GM19397 (cell line): ENCODE results near the gene GATA6.

Experiments used
- ATAC-seq: cut with Tn5 transposase; IDR thresholded peaks from one replicate; pipeline ENCODE4 v1.9.1; 2021; ENCODE audit warnings: mild to moderate bottlenecking, moderate library complexity; ENCODE audit not compliant: unreplicated experiment

GATA6 gene

DNA sequence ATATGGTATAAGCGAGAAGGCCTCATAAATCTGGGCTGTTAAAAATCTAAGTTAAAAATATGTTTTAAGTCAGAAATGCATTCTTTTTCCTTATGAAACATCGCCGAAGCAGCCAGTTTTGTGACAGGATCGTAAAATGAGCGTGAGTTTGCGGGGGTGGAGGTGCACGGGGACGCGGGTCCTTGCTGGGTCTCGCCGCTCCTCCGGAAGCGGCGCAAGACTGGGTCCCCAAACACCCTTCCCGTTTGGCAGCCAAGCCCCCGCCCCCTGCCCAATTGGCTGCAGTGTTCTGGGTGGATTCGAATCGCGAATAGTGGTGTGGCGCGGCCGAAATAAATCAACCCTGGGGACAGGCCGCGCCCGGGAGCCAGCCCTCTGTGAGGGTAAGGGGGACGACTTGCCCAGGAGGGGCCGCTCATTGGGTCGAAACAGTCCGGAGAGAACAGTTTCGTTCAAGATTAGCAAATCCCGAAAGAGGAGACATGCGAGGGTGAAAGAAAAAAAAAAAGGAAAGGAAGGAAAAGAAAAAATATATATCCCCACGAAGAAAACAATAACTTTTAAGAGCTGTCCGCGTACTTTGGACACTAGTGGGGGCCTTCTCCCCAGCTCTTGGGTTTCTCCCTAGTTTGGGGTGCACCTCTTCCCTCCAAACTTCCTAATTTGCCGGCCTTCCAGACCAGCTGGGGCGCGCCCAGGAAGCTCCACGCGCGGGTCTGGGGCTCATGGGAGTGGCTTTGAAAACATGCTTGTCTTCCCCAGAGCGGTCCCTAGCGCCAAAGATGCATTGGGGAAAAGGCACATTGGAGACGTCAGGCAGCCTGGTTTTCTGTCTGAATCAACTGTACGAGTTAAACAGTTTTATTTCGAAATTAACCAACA is 3.1 kb upstream of the GATA6 start:
- ATAC-seq, result no peak

DNA sequence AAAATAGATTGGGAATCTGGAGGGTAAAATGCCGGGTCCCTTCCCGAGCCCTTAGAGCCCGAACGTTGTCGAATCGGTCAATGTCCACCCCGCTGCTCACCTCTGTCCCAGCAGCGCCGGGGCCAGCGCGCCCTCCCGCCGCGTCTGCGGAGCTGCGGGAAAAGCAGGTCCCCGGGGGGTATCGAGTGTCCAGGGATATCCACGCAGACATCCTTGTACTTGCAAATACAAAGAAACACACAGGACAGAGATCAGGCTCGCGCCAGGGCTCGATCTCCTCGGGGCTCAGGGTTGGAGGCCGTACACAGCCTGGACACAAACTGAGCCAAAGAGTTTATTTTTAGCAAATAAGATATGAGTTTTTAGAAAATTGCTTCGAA is 2.3 kb upstream of the GATA6 start:
- ATAC-seq, result no peak

DNA sequence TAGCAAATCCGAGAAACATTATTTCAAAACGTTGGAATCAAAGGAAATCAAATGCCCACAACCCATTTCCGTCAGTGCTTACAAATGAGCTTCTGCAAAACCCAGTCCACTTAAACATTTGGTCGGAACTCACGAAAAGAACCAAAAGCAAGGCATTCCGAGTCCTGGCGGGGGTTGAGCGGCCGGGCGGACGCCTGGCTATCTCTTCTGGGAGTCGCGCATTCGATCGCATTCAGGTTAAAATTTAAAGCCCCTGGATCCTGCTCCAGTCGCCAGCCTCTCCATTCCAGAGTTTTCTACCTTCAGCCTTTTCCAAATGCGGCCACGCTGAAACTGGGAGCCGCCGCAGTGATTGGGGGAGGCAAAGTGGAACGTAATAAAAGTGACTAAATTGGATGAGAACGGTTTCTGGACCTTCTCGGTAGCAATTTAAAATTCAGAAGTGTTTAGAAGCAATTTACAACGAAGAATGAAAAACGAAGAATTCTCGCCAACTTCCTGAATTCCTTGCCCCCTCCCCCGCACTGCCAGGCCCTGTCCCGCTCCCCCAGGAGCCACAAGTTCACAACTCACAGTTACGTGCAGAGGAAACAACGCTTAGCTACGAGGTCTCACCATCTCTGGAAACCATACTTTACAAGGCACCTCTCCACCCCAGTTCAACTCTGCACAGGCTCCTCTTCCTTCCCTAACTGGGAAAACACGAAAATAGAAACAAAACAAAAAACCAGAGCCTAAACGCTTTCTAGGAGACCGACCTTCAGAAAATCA is 1.7 kb upstream of the GATA6 start:
- ATAC-seq, result no peak

DNA sequence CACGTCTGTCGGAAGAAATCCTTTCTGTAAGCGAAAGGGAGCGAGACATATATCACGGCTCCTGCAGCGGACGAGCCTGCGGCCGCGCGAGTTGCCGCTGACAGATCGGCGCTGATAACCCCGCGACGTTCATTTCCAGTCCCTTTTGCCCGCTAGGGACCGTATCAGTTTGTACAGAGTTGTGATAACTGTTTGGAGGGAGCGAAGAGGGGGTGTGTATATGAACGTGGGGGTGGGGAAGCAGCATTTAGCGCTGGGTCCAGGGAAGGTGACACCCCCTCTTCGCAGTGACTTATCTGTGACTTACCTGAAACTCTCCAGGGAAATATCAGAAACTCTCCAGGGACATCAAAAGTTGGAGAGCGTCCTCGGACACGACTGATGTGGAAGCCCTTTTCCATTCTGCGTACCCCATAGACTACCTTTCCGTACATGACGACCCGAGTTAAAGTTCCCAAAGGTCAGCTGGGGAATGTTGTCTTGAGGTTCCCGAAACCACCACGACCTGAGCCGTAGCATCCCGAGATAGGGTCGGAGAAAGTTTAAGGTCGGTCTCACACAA is 948 bp upstream of the GATA6 start:
- no peak for ATAC-seq

DNA sequence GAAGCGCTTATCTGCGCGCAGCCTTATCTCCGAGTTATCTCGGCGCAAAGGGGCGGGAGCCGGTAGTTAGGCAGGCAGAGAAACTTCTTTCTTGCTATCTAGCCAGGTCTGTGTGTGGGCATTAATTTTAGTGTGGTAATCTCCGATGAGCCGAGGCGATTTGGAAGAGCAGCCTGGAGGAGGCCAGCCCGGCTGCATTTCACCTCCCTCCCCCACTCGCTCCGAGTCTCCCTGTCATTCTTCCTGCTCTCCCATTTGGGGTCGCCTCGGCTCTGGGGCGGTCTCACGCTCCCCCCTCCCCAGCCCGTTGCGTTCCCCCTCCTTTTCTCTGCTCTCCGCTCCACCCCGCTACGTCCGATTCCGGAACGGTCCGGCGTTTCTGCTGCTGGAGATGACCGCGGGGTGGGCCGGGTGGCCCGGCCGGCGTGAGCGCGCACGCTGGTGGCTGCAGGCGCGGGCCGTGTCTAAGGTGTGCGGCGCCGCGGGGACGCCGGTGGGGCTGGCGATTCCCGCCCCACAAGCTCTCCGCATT is 566 bp downstream of the GATA6 start:
- ATAC-seq, result no peak

DNA sequence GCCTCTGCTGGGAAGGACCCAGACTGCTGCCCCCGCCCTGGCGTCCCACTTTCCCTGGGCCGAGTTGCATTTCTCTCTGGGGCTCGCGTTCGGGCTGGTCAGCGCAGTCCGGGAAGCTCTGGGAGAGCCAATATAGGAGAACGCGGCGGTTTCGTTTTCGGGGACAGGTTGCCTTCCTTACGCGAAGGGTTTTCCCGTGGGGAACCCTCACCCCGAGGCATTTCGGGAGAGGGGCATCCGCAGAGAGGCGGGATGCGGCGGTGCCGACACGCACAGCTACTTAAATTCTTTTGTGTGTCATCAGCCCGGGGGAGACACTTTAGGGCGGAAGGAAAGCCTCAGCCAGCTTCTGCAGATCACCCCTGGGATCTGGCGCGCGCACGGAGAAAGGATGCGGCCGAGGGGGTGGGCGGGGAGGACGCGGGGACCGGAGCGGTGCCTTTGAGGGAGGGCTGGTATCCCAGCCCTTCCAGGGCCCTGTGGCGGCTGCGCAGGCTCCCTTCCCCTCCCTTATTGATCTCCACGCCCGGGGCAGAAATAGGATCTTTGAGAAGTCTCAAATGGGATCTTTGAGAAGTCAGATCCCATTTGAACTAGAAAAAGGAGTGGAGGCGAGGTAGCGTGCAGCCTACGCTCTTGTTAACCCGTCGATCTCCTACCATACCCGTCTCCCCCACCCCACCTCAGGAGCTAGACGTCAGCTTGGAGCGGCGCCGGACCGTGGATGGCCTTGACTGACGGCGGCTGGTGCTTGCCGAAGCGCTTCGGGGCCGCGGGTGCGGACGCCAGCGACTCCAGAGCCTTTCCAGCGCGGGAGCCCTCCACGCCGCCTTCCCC is 1.2 kb downstream of the GATA6 start:
- no peak for ATAC-seq

DNA sequence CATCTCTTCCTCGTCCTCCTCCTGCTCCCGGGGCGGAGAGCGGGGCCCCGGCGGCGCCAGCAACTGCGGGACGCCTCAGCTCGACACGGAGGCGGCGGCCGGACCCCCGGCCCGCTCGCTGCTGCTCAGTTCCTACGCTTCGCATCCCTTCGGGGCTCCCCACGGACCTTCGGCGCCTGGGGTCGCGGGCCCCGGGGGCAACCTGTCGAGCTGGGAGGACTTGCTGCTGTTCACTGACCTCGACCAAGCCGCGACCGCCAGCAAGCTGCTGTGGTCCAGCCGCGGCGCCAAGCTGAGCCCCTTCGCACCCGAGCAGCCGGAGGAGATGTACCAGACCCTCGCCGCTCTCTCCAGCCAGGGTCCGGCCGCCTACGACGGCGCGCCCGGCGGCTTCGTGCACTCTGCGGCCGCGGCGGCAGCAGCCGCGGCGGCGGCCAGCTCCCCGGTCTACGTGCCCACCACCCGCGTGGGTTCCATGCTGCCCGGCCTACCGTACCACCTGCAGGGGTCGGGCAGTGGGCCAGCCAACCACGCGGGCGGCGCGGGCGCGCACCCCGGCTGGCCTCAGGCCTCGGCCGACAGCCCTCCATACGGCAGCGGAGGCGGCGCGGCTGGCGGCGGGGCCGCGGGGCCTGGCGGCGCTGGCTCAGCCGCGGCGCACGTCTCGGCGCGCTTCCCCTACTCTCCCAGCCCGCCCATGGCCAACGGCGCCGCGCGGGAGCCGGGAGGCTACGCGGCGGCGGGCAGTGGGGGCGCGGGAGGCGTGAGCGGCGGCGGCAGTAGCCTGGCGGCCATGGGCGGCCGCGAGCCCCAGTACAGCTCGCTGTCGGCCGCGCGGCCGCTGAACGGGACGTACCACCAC is 2.1 kb downstream of the GATA6 start:
- no peak for ATAC-seq

DNA sequence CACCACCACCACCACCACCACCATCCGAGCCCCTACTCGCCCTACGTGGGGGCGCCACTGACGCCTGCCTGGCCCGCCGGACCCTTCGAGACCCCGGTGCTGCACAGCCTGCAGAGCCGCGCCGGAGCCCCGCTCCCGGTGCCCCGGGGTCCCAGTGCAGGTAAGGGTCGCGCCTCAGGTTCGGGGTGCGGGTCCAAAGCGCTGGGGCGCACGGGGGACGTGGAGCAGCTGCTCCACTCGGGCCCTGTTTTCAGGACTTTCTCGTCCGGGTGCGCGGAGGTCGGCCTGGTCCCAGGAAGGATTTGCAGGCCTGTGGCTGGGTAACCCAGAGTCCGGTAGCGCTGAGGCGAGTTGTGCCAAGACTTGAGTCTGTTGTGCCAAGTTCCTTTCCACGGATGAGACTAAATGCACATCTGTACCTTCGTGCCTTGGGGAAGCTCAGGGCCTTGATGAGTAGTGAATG is 2.8 kb downstream of the GATA6 start:
- ATAC-seq, result no peak

DNA sequence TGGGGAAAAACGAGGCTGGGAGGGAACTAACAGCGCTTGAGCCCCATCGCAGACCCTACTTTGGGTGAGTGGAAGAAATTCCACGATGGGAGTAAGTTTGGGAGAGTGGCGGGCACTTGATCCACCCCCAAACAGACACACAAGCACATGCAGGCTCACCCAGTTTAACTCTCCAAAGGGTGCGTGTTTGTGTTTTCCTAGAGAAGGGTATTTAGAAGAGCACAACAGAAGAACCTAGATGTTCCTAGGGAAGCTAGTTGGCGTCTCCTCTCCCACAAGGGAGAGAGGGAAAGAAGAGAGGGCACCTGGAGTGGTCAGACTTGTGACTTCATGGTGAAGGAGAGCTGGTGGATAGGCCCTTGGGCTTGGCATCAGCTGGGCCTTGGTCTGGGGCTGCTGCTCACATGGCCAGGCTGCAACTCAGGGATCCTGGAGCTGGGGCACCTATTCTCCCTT is 3.2 kb downstream of the GATA6 start:
- ATAC-seq, result no peak

DNA sequence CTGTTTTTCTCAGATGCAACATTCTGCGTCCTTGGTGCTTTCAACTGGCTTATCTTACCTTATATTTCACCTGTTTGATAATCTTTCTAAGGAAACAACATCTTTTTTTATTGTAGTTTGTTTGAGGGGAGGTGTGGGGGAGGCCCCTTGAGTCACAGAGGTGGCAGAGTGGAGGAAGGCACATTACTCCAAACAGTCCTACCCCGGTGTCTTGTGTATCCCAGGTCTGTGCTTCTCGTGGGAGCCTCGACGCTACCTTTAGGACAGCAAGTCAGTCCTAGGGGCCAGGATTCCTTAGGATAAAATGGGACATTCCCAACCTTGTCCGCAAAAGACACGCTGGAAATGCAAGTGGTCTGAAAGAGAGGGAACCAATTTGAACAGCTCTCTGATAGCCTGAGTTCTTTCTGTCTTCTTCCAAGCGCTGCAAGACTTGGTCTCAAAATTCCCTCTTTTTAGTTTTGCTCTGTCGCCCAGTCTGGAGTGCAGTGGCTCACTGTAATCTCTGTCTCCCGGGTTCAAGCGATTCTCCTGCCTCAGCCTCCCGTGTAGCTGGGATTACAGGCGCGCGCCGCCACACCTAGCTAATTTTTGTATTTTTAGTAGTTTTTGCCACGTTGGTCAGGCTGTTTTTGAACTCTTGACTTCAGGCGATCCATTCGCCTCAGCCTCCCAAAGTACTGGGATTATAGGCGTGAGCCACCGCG is 4.0 kb downstream of the GATA6 start:
- ATAC-seq, result no peak

DNA sequence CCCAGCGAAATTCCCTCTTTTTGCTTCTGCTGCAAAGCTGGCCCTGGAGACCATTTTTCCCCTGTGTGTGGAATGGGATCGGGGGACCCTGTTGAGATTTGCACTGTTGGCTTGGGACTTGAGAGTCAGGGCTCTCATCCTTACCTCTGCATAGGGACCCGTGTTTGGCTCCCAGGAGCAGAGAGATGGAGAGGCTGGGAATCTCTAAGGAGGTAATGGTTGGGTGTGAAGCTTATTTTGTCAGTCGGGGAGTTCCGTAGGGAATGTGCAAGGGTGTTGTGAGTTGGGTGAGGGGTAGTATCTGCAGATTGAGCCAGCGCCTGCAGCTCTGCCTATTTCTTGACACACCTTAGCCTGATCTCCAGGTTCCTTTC is 4.5 kb downstream of the GATA6 start:
- no peak for ATAC-seq

DNA sequence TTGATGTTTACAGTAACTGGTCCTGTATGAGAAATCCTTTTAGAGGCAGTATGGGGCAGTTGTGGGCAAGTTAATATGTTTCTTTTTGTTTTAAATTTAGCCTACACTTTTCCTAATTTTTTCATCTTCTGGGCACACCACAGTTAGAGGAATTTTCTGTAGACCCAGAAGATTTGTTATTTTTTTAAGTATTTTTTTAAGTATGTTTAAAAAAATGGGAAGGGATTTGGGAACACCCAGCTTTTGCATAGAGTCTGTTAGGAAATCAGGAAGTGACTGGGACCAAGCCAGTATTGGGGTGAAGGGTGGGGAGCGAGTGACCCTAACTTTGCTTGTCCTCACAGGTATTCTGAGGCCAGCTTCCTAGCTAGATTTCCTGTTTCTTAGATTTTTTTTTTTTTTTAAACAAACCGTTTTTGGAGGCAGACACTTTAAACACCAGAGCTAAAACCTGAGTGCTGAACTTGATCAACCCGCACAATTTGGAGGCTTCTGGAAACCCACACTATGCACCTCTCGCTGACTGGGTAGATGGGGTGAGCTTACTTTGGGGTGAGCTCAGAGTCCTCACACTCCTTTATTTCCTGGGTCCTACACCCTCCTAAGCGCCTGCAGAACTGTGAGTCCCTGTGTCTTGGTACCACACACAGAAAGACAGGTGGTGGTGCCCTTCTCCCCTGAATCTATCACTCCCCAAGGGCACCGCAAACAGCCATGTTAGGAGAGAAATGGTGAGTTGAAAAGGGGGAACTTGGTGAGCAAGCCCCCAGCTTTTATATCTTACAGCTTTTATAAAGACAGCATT is 5.2 kb downstream of the GATA6 start:
- no peak for ATAC-seq

DNA sequence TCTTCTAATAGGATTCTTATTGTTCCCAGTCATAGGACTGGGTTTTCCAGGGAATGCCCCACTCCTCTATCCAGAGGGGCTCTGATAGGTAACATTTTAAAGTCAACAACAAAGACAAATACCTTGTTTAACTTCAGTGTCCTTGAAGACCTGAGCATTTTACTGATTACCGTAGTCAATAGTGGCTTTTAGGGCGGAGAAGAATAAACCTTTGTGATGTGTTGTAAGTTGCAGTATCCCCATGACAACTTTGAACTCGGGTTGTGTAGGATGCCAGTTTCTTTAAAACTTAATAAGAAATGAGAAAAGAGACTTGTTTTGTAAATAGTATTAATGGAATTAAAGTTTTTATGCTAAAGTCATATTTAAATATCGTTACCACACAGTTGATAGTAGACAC is 6.0 kb downstream of the GATA6 start:
- no peak for ATAC-seq

DNA sequence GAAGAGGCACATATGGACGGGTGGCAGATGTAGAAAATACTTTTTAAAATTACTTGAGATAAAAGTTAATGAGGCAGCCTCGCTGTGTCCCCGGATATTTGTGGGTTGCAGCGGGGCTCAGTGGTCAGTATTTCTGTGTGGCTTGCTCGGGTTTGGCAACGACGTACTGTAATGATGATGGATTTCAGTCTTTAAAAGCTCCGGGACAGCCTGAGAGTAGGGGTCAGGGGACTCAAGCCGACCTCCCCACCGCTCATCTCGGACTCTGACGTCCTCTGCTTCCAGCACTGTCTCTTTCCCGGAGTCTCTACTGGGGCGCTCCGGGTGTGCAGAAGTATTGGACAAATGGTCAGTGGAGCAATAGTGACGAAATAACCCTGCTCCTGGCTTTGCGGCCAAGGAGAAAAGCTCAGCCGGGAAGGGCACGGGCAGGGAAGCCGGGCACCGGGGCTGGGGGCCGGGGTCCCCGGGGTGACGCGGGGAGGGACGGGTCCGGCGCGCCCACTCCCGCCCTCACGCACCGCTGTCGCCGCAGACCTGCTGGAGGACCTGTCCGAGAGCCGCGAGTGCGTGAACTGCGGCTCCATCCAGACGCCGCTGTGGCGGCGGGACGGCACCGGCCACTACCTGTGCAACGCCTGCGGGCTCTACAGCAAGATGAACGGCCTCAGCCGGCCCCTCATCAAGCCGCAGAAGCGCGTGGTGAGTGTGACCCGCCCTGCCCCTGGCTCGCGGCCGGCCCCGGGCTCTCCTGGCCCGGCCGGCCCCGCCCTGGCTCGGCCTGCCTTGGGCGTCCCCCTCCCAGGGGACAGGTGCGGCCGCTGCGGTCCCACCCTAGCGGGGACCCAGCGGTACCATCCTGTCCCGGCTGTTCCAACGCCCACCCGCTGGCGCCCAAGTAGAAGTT is 7.3 kb downstream of the GATA6 start:
- ATAC-seq, result no peak

DNA sequence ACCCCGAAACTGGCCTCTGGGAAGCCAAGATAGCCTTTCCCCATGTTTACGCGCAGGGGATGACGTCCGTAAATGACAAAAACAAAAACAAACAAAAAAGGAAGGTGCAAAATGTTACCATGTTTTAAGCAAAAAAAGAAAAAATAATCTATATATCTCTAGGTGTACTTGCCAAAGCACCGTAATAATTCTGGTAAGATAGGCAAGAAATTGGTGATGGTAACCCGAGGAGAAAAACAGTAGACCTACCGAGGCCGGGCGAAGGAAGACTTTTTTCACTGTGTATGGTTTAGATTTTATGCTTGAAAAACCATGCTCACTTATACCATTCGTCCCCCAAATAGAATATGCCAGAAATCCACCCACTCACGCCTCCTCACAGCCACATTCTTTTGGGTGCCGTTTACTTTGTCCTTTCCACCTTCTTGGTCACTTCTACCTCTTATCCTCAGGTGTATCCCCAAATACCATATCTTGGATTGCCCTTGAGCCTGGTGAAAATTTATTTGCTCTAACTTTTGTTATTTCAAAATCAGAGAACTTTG is 8.0 kb downstream of the GATA6 start:
- ATAC-seq, result no peak

DNA sequence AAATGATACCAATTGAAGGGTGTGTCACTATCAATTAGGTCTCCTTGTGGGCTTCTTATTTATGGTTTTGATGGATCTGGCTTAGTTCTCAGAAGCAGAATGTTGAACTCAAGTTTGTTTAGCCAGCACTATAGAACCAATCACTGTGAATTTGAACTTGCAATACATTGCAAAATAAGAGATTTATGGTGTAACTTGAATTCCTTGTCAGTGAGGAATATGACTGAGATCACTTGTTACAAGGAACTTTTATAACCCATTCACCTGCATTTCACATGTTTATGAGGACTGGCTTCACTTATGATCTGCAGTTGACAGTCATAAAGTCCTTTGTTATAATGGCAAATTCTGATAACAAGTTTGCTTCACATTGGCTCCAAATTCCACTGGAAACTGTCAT is 9.8 kb downstream of the GATA6 start:
- ATAC-seq, result no peak

DNA sequence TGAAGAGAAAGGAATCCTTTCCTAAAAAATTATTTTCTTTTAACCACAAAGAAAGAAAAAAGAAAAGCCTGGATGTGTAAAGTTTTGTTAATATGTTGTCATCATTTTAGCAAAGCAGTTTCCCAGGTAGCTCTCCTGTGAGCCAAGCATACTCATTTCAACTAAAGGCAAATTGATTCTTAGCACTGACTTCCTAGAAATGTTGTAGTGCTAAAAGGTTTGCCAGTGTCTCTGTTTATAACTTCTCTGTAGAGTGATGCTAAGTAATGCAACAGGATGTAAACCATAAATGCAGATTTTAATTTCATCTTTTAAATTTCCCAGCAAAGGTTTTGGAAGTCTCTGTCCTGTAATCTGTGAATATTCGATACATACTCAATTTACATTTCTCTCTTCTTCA is 10.2 kb downstream of the GATA6 start:
- ATAC-seq, result no peak
